Stomach (tissue), 4 donors: Measurements from ENCODE around the gene NELL1.

Source experiments
- CTCF ChIP-seq, 7 experiments: fragments of 450-650 bp in 4 of 7; fragments of 200-600 bp in 3 of 7; sonication (generic) in 3 of 7; IDR thresholded peaks; one replicate each; pipeline ENCODE4 v1.5.1; 2016 to 2019; ENCODE audit warnings: antibody characterized with exemption in 7 of 7, control low read depth in 2 of 7, mild to moderate bottlenecking in 1 of 7
- EP300 ChIP-seq: sonication (generic); formaldehyde crosslinking; IDR thresholded peaks from one replicate; pipeline ENCODE4 v1.6.1; 2017; ENCODE audit warnings: antibody characterized with exemption
- POLR2A ChIP-seq, 4 donors: fragments of 450-650 bp; IDR thresholded peaks; one replicate each; pipeline ENCODE4 v1.6.1; 2016; ENCODE audit warnings: antibody characterized with exemption in 4 of 4, control low read depth in 2 of 4, mild to moderate bottlenecking in 1 of 4, moderate library complexity in 1 of 4
- POLR2AphosphoS5 ChIP-seq, 3 donors: sonication (generic); formaldehyde crosslinking; IDR thresholded peaks; one replicate each; pipeline ENCODE4 v1.6.1; 2016; ENCODE audit warnings: antibody characterized with exemption in 3 of 3

GRCh38 chr11:21398195-21398594 lies 728.8 kb downstream of the NELL1 start:
- no peak for TF ChIP-seq POLR2A (IDR thresholded peaks at IDR 0.05)
- no peak for TF ChIP-seq CTCF (IDR thresholded peaks at IDR 0.05)
- no peak for TF ChIP-seq EP300
- TF ChIP-seq POLR2AphosphoS5 (IDR thresholded peaks at IDR 0.05): no peak
